K562 (cell line): ENCODE results near the gene PATL1. TPM values are rescaled to one million over a fixed set of nuclear protein-coding genes. Genes with fewer than 3 reads are reported as not detected.

Experiments used
- BRD4 ChIP-seq: fragments of 200-600 bp; sonication (generic); IDR thresholded peaks from 2 replicates; pipeline ENCODE4 v1.6.1; 2017; ENCODE audit warnings: inconsistent platforms
- CBX3 ChIP-seq, 2 experiments: IDR thresholded peaks; 1 replicate in 1 of 2; 2 replicates in 1 of 2; pipeline ENCODE4 v1.6.1; 2012; ENCODE audit warnings: inconsistent platforms in 2 of 2, low read length in 2 of 2, borderline replicate concordance in 1 of 2, control low read depth in 1 of 2
- CGGBP1 ChIP-seq: fragments of 250-450 bp; sonication (Bioruptor Pico); IDR thresholded peaks from 2 replicates; pipeline ENCODE4 v1.9.0; 2021; ENCODE audit warnings: mild to moderate bottlenecking
- CTCF ChIP-seq, 3 experiments: IDR thresholded peaks in 2 of 3; conservative IDR thresholded peaks in 1 of 3; 2 replicates each; pipeline ENCODE4 v1.5.1; 2011 to 2012; ENCODE audit warnings: low read length in 3 of 3, mild to moderate bottlenecking in 3 of 3, control low read depth in 2 of 3, improper control_type of control experiment in 1 of 3, inconsistent platforms in 1 of 3, low read depth in 1 of 3, mixed read lengths in 1 of 3, moderate library complexity in 1 of 3; ENCODE audit not compliant: insufficient read depth in 2 of 3
- E2F6 ChIP-seq, 2 experiments: IDR thresholded peaks; 2 replicates each; pipeline ENCODE4 v1.6.1; 2011; ENCODE audit warnings: borderline replicate concordance in 1 of 2, control low read depth in 1 of 2, low read depth in 1 of 2, low read length in 1 of 2, mild to moderate bottlenecking in 1 of 2, mixed read lengths in 1 of 2, moderate library complexity in 1 of 2; ENCODE audit not compliant: insufficient read depth in 1 of 2, insufficient read length in 1 of 2, poor library complexity in 1 of 2, severe bottlenecking in 1 of 2; ENCODE audit errors: extremely low read depth in 1 of 2
- FOXK2 ChIP-seq, 2 experiments: fragments of 450-650 bp; IDR thresholded peaks in 1 of 2; conservative IDR thresholded peaks in 1 of 2; 2 replicates each; pipeline ENCODE4 v1.6.1; 2016; ENCODE audit warnings: low read depth in 2 of 2, mild to moderate bottlenecking in 1 of 2
- GATAD2A ChIP-seq: fragments of 450-650 bp; IDR thresholded peaks from 2 replicates; pipeline ENCODE4 v1.6.1; 2017
- GTF2E2 ChIP-seq: fragments of 200-800 bp; sonication (Bioruptor generic); IDR thresholded peaks from 2 replicates; pipeline ENCODE4 v1.6.1; 2016; ENCODE audit warnings: missing genetic modification characterization, missing compliant biosample characterization
- HBP1 ChIP-seq: fragments of 450-650 bp; formaldehyde crosslinking; IDR thresholded peaks from 2 replicates; pipeline ENCODE4 v1.4.0; 2022; ENCODE audit warnings: missing genetic modification characterization
- HNRNPH1 ChIP-seq: fragments of 200-400 bp; formaldehyde crosslinking; optimal IDR thresholded peaks from 2 replicates; pipeline ENCODE3; 2017; ENCODE audit warnings: low read depth, mild to moderate bottlenecking, low read length, moderate library complexity
- IFI16 ChIP-seq: fragments of 250-450 bp; sonication (Bioruptor Pico); IDR thresholded peaks from 2 replicates; pipeline ENCODE4 v2.1.2; 2022; ENCODE audit warnings: mild to moderate bottlenecking, inconsistent platforms
- KDM1A ChIP-seq, 2 experiments: fragments of 450-650 bp; IDR thresholded peaks; 2 replicates each; pipeline ENCODE4 v1.6.1; 2016; ENCODE audit warnings: mild to moderate bottlenecking in 2 of 2
- MAZ ChIP-seq, 2 experiments: fragments of 450-650 bp in 1 of 2; sonication (generic) in 1 of 2; formaldehyde crosslinking; IDR thresholded peaks in 1 of 2; conservative IDR thresholded peaks in 1 of 2; 2 replicates each; pipeline versions ENCODE4 v1.4.0 to v1.5.0; 2020; ENCODE audit warnings: mild to moderate bottlenecking in 1 of 2, missing genetic modification reagents in 1 of 2
- MIER1 ChIP-seq: fragments of 450-650 bp; IDR thresholded peaks from 2 replicates; pipeline ENCODE4 v1.6.1; 2016; ENCODE audit warnings: antibody characterized with exemption, mild to moderate bottlenecking, low read depth
- MYC ChIP-seq, 2 experiments: fragments of 250-450 bp in 1 of 2; sonication (Bioruptor Pico) in 1 of 2; IDR thresholded peaks; 2 replicates each; pipeline versions ENCODE4 v1.5.1 to v1.6.1; 2012 to 2021; ENCODE audit warnings: low read depth in 2 of 2, borderline replicate concordance in 1 of 2, improper control_type of control experiment in 1 of 2, low read length in 1 of 2, mild to moderate bottlenecking in 1 of 2, moderate library complexity in 1 of 2
- NR0B1 ChIP-seq: fragments of 450-650 bp; IDR thresholded peaks from one replicate; pipeline ENCODE4 v1.6.1; 2018; ENCODE audit warnings: mild to moderate bottlenecking, moderate library complexity; ENCODE audit not compliant: partially characterized antibody
- NRF1 ChIP-seq, 2 experiments: fragments of 450-650 bp; IDR thresholded peaks in 1 of 2; conservative IDR thresholded peaks in 1 of 2; 2 replicates each; pipeline ENCODE4 v1.6.1; 2014; ENCODE audit warnings: mild to moderate bottlenecking in 2 of 2
- PHB2 ChIP-seq: fragments of 450-650 bp; IDR thresholded peaks from 2 replicates; pipeline ENCODE4 v1.6.1; 2017; ENCODE audit warnings: low read depth
- SNAPC5 ChIP-seq: fragments of 250-450 bp; sonication (Bioruptor Pico); IDR thresholded peaks from 2 replicates; pipeline ENCODE4 v1.8.0; 2021; ENCODE audit warnings: moderate library complexity, mild to moderate bottlenecking, inconsistent platforms
- ZFP36 ChIP-seq: fragments of 150-350 bp; IDR thresholded peaks from 2 replicates; pipeline ENCODE4 v1.6.1; 2018; ENCODE audit warnings: low read length, low read depth; ENCODE audit not compliant: partially characterized antibody
- polyA plus RNA-seq, 8 experiments: library from polyadenylated mRNA; depleted of rRNA in 4 of 8; stranded (reverse) in 5 of 8; unstranded in 3 of 8; fragments of >200 nt; fragmentation: Nextera tagmentation in 2 of 8; fragmentation: Illumina TruSeq in 1 of 8; extraction: Ambion mirVana in 2 of 8; extraction: Trizol in 1 of 8; gene quantifications; 2 replicates each; pipeline versions ENCODE4 v1.2.1 to v1.2.3, GENCODE V29; 2011 to 2014; ENCODE audit warnings: inconsistent platforms in 1 of 8, missing spikeins in 1 of 8
- total RNA-seq, 7 experiments: library from RNA; depleted of rRNA in 6 of 7; stranded (reverse); fragments of >200 nt in 6 of 7; fragmentation: Illumina TruSeq in 2 of 7; extraction: Trizol in 2 of 7; gene quantifications; 2 replicates each; pipeline versions ENCODE4 v1.2.1 to v1.2.3, GENCODE V29; 2011 to 2021; ENCODE audit warnings: low replicate concordance in 1 of 7

Gene PATL1
- total and polyA plus RNA-seq, 9 of the 15 experiments (the other 6 are each of a cell fraction or from before 2014, with no cell fraction given): 3.2 to 48.0 (median 16.4) TPM

GRCh38 chr11:59668950-59669610 is at the start of gene PATL1 (continued):
- peak; percentile 16 to 54 for TF ChIP-seq E2F6 (IDR thresholded peaks at IDR 0.05; ENCODE audit: borderline replicate concordance in 1 of 2, extremely low read depth in 1 of 2, insufficient read depth in 1 of 2, insufficient read length in 1 of 2, low read depth in 1 of 2, low read length in 1 of 2, poor library complexity in 1 of 2, severe bottlenecking in 1 of 2)
- peak; percentile 67 for TF ChIP-seq GTF2E2 (tag)
- no peak for TF ChIP-seq IFI16 (CRISPR knock-in tag)
- no peak for TF ChIP-seq CGGBP1 (CRISPR knock-in tag)
- TF ChIP-seq MIER1: no peak
- no peak for TF ChIP-seq HNRNPH1
- no peak for TF ChIP-seq GATAD2A
- peak; percentile 36; the same call in 1 of the 2 replicates for TF ChIP-seq MYC (IDR thresholded peaks at IDR 0.05; ENCODE audit: low read depth, low read length)
- TF ChIP-seq MYC (CRISPR knock-in tag; IDR thresholded peaks at IDR 0.05; ENCODE audit: borderline replicate concordance, low read depth): 0 out of 2 replicates have a peak, but pooled peaks have one; percentile 22
- peak in 1 of 2 experiments; percentile 53; a peak in 3 of 4 replicates for TF ChIP-seq FOXK2 (conservative IDR thresholded peaks at IDR 0.05 in 1 of 2, IDR thresholded peaks at IDR 0.05 in 1 of 2; ENCODE audit: low read depth in 2 of 2)
- TF ChIP-seq BRD4: no peak
- TF ChIP-seq NR0B1: no peak
- TF ChIP-seq NRF1 (conservative IDR thresholded peaks at IDR 0.05 in 1 of 2, IDR thresholded peaks at IDR 0.05 in 1 of 2): peak; percentile 98
- no peak for TF ChIP-seq HBP1 (CRISPR knock-in tag)
- TF ChIP-seq MAZ (CRISPR knock-in tag; conservative IDR thresholded peaks at IDR 0.05 in 1 of 2, IDR thresholded peaks at IDR 0.05 in 1 of 2): peak in 1 of 2 experiments; percentile 42; a peak in 3 of 4 replicates
- TF ChIP-seq ZFP36: no peak
- TF ChIP-seq KDM1A (IDR thresholded peaks at IDR 0.05): peak; percentile 95
- TF ChIP-seq SNAPC5 (CRISPR knock-in tag): no peak
- peak in 1 of 2 experiments; percentile 87; a peak in 2 of 3 replicates for TF ChIP-seq CBX3 (IDR thresholded peaks at IDR 0.05; ENCODE audit: borderline replicate concordance in 1 of 2, low read length in 2 of 2)
- no peak for TF ChIP-seq CTCF (IDR thresholded peaks at IDR 0.05 in 2 of 3, conservative IDR thresholded peaks at IDR 0.05 in 1 of 3; ENCODE audit: insufficient read depth in 2 of 3, low read depth in 1 of 3, low read length in 3 of 3)
- no peak for TF ChIP-seq PHB2
